ENCODE data around the gene EIF4EBP3. TPM values are rescaled to one million over a fixed set of nuclear protein-coding genes. Genes with fewer than 3 reads are reported as not detected.
A peak's percentile ranks its signal among the peaks of the same experiment; 100 is the strongest.
"Not testable (repeated sequence)": the region's sequence is repeated elsewhere in the genome, so short reads cannot be mapped to it uniquely, and the experiment has no call there.

EIF4EBP3 gene
- total RNA-seq, 1 donor: 0.86 TPM

DNA sequence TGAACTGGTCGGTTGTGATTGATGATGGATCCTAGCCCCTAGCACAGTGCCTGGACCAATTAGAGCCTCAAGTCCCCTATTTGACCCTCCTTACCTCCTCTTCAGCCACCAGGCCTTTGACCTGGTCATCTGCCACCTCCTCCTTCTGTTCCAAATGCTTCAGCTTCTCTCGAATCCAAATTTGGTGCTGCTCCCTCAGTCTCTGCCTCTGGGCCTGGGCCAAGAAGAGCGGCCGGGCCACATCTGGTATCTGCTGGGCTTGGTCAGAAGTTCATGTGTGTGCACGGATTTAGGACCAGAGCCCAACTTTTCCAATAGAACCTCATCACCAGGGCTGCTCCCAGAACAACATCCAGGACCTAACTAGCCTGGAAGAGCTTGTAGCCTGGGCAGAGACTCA is 23.6 kb downstream of the EIF4EBP3 start:
- DNase-seq (ENCODE audit: low read depth): no peak
- H3K4me3 ChIP-seq (ENCODE audit: low read depth, low read length): no peak overlapping the region

DNA sequence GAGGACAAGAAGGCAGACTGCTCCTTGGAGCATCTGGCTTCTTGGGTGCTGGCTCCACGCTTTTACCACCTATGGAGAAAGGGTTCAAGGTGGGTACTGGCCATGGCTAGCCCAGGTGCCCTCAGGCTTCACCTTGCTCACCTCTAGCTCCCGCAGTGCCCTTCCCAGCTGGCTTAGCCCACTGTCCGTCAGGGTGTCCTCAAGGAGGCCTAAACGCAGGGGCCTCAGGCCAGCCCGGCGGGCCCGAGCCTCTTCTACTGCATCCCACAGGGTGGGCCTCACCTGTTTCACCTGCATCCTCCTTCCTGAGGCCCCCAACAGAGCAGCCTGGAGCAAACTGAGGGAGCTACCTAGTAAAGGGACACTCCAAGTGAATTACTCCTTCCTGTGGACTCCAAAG is 26.2 kb downstream of the EIF4EBP3 start:
- TF ChIP-seq, protein P1, sequence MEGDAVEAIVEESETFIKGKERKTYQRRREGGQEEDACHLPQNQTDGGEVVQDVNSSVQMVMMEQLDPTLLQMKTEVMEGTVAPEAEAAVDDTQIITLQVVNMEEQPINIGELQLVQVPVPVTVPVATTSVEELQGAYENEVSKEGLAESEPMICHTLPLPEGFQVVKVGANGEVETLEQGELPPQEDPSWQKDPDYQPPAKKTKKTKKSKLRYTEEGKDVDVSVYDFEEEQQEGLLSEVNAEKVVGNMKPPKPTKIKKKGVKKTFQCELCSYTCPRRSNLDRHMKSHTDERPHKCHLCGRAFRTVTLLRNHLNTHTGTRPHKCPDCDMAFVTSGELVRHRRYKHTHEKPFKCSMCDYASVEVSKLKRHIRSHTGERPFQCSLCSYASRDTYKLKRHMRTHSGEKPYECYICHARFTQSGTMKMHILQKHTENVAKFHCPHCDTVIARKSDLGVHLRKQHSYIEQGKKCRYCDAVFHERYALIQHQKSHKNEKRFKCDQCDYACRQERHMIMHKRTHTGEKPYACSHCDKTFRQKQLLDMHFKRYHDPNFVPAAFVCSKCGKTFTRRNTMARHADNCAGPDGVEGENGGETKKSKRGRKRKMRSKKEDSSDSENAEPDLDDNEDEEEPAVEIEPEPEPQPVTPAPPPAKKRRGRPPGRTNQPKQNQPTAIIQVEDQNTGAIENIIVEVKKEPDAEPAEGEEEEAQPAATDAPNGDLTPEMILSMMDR (IDR thresholded peaks at IDR 0.05; ENCODE audit: insufficient read depth, low read depth, low read length): no peak
- no peak overlapping the region for H3K4me3 ChIP-seq (ENCODE audit: low read depth, low read length)
- no peak for DNase-seq (ENCODE audit: low read depth)

More for the DNA sequence above, 23.6 kb downstream of the EIF4EBP3 start:
- TF ChIP-seq, protein P1 (IDR thresholded peaks at IDR 0.05; ENCODE audit: insufficient read depth, low read depth, low read length): no peak

DNA sequence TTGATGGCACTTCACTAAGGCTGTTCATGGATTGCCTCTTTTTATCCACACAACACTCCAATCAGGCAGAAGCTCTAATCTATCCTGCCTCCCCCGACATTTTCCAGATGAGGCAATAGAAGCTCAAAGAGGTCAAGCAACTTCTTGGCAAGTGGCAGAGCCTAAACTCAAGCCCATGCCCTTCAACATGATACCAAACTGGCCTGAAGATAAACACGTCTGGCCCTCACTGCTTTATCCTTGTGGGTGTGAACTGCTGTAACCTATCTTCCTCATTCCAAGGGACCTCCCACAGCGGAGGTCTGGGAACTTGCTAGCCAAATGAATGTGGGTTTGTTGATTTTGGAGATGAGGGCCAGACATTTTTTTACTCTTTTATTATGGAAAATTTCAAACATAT is 26.7 kb downstream of the EIF4EBP3 start:
- no peak overlapping the region for H3K4me3 ChIP-seq (ENCODE audit: low read depth, low read length)
- DNase-seq (ENCODE audit: low read depth): peak; percentile 73
- TF ChIP-seq, protein P1 (IDR thresholded peaks at IDR 0.05; ENCODE audit: insufficient read depth, low read depth, low read length): no peak

DNA sequence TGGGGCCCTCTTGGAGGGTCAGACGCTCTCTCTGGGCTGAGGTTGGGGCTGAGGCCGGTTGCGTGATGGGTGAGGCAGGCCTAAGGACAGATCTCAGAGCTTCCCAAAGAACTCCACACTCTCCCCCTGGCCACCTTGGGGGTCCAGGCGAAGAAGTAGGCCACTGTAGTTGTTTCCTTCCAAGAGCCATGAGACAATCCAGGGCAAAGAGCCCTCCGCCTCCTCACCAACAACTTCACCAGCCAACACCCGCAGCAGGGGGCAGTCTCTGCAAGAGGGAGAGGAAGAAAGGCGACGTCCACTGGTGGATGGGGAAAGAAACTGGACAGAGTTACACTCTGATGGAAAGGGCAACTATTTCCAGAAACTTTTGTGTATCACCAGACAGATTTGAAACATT is 27.8 kb downstream of the EIF4EBP3 start:
- H3K4me3 ChIP-seq (ENCODE audit: low read depth, low read length): no peak overlapping the region
- TF ChIP-seq, protein P1 (IDR thresholded peaks at IDR 0.05; ENCODE audit: insufficient read depth, low read depth, low read length): peak; percentile 60
- DNase-seq (ENCODE audit: low read depth): peak; percentile 60

DNA sequence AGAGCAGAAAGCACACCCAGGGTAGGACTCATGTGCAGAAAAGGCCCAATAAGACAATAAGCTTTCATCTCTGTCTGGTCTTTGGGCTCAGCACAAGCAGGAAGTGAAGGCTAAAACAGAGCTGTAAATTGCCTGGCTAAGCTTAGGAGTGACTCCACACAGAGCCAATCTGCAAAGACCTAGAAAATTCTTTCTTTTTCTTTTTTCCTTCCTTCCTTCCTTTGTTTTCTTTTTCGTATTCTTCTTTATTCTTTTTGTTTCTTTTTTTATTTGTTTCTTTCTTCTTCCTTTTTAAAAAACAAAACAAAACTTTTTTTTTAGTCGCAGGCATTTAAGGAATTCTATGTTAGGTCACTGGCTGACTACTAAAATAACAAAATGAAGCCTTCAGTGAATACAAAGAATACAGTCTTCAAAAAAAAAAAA is 29.3 kb downstream of the EIF4EBP3 start:
- no peak overlapping the region for H3K4me3 ChIP-seq (ENCODE audit: low read depth, low read length)
- TF ChIP-seq, protein P1 (IDR thresholded peaks at IDR 0.05; ENCODE audit: insufficient read depth, low read depth, low read length): no peak
- DNase-seq (ENCODE audit: low read depth): peak; percentile 17

DNA sequence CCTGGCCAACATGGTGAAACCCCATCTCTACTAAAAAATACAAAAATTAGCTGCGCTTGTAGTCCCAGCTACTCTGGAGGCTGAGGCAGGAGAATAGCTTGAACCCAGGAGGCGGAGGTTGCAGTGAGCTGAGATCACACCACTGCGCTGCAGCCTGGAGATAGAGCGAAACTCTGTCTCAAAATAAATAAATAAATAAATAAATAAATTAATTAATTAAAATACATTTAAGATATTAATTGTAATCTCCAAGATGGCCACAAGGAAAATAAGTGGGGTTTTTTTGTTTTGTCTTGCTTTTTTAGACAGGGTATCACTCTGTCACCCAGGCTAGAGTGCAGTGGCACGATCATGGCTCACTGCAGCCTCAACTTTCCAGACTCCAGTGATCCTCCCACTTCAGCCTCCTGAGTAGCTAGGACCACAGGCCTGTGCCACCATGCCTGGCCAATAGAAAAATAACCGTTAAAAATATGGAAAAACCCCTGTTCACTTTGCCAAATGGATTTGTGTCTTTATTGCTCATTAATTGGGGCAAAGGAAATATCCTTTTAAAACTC is 31.8 kb downstream of the EIF4EBP3 start:
- H3K4me3 ChIP-seq (ENCODE audit: low read depth, low read length); DNase-seq (ENCODE audit: low read depth): not testable (repeated sequence)

DNA sequence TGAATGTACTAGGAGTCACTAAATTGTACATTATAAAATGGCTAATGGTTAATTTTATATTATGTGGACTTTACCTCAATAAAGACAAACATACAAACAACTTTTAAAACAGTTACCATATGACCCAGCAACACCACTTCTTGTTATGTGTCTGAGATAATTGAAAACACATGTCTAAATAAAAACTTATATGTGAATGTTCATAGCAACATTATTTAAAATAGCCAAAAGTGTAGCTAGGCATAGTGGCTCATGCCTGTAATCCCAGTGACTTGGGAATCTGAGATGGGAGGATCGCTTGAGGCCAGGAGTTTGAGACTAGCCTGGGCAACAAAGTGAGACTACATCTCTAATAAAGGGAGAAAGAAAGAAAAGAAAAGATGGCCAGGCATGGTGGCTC is 40.0 kb downstream of the EIF4EBP3 start:
- peak; percentile 21 for DNase-seq (ENCODE audit: low read depth)
- TF ChIP-seq, protein P1 (IDR thresholded peaks at IDR 0.05; ENCODE audit: insufficient read depth, low read depth, low read length): no peak

More for the DNA sequence above, 40.0 kb downstream of the EIF4EBP3 start:
- no peak overlapping the region for H3K4me3 ChIP-seq (ENCODE audit: low read depth, low read length)
